ENCODE results near the gene GDPD2.

GDPD2 gene

GRCh38 chrX:70468709-70469108, 45.6 kb downstream of the GDPD2 start:
- in situ Hi-C loops (cut with MboI; ENCODE audit: low sequenced_read_pairs, unreplicated experiment), result loop anchor here (25.0 kb wide), 1 partner anchor 194 kb away; no protein-coding TSS in a partner anchor
- no peak for TF ChIP-seq CTCF (IDR thresholded peaks at IDR 0.05; ENCODE audit: borderline replicate concordance, control extremely low read depth, extremely low read depth, insufficient read depth, missing control alignments)
- DNase-seq (ENCODE audit: low spot score), result no peak

GRCh38 chrX:70470850-70471289, 47.8 kb downstream of the GDPD2 start:
- no peak for DNase-seq (ENCODE audit: low spot score)
- TF ChIP-seq CTCF (IDR thresholded peaks at IDR 0.05; ENCODE audit: borderline replicate concordance, control extremely low read depth, extremely low read depth, insufficient read depth, missing control alignments), result no peak
- in situ Hi-C loops (cut with MboI; ENCODE audit: low sequenced_read_pairs, unreplicated experiment), result loop anchor here (25.0 kb wide), 1 partner anchor 191 kb away; no protein-coding TSS in a partner anchor

GRCh38 chrX:70476166-70476933, 53.2 kb downstream of the GDPD2 start:
- in situ Hi-C loops (cut with MboI; ENCODE audit: low sequenced_read_pairs, unreplicated experiment), result no loop called here

GRCh38 chrX:70476934-70477733, 54.0 kb downstream of the GDPD2 start:
- in situ Hi-C loops (cut with MboI; ENCODE audit: low sequenced_read_pairs, unreplicated experiment), result no loop called here
- no peak for TF ChIP-seq CTCF (IDR thresholded peaks at IDR 0.05; ENCODE audit: borderline replicate concordance, control extremely low read depth, extremely low read depth, insufficient read depth, missing control alignments)
- DNase-seq (ENCODE audit: low spot score), result no peak

More at GRCh38 chrX:70476166-70476933, 53.2 kb downstream of the GDPD2 start:
- no peak for DNase-seq (ENCODE audit: low spot score)
- no peak for TF ChIP-seq CTCF (IDR thresholded peaks at IDR 0.05; ENCODE audit: borderline replicate concordance, control extremely low read depth, extremely low read depth, insufficient read depth, missing control alignments)

GRCh38 chrX:70477734-70478075, 54.6 kb downstream of the GDPD2 start:
- in situ Hi-C loops (cut with MboI; ENCODE audit: low sequenced_read_pairs, unreplicated experiment), result no loop called here
- DNase-seq (ENCODE audit: low spot score), result no peak
- no peak for TF ChIP-seq CTCF (IDR thresholded peaks at IDR 0.05; ENCODE audit: borderline replicate concordance, control extremely low read depth, extremely low read depth, insufficient read depth, missing control alignments)

- in situ Hi-C loops (cut with MboI; ENCODE audit: low sequenced_read_pairs, unreplicated experiment), result no loop called here
- DNase-seq (ENCODE audit: low spot score), result no peak
- no peak for TF ChIP-seq CTCF (IDR thresholded peaks at IDR 0.05; ENCODE audit: borderline replicate concordance, control extremely low read depth, extremely low read depth, insufficient read depth, missing control alignments)
These were observed 55.6 kb downstream of the GDPD2 start for GRCh38 chrX:70478526-70479245.
